C4-2B (cell line): ENCODE measurements around the gene ZNF558.

Source experiments
- ZFX ChIP-seq: fragments of 450-650 bp; IDR thresholded peaks from 2 replicates; pipeline ENCODE4 v1.6.1; 2017
- TF ChIP-seq, protein P1 (sequence below): fragments of 450-650 bp; conservative IDR thresholded peaks from 2 replicates; pipeline ENCODE4 v1.5.1; 2017; ENCODE audit warnings: mild to moderate bottlenecking

DNA sequence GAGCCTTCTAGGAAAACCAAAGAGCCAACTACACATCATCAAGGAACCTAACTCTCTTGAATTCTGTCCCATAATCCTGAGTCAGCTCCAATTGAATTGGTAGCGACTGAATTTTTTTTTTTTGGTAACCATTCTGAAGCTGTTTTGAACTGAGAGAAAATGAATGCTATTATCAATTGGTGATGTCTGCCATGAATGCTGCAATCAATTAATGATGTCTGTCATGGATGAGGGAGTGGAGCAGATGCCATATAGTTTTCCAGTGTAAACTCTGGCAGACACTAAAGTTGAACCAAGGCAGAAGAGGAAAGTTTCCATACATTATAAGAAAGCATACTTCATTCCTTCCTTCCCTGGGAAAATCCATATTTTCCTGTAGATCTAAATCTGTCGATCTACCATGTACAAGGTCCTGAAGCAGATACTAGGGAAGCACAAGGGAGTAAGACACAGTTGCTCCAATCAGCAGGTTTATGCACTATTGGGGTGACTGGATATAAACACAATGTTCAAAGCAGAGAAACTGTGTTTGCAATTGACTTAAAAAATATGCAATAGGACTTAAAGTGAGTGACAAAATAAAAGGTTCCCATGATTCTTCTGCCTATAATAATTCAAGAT, 48.9 kb upstream of the ZNF558 start:
- TF ChIP-seq, protein P1, sequence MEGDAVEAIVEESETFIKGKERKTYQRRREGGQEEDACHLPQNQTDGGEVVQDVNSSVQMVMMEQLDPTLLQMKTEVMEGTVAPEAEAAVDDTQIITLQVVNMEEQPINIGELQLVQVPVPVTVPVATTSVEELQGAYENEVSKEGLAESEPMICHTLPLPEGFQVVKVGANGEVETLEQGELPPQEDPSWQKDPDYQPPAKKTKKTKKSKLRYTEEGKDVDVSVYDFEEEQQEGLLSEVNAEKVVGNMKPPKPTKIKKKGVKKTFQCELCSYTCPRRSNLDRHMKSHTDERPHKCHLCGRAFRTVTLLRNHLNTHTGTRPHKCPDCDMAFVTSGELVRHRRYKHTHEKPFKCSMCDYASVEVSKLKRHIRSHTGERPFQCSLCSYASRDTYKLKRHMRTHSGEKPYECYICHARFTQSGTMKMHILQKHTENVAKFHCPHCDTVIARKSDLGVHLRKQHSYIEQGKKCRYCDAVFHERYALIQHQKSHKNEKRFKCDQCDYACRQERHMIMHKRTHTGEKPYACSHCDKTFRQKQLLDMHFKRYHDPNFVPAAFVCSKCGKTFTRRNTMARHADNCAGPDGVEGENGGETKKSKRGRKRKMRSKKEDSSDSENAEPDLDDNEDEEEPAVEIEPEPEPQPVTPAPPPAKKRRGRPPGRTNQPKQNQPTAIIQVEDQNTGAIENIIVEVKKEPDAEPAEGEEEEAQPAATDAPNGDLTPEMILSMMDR, result no peak
- no peak for TF ChIP-seq ZFX
